ENCODE measurements around the gene CCDC102A. TPM values are rescaled to one million over a fixed set of nuclear protein-coding genes. Genes with fewer than 3 reads are reported as not detected.
A peak's percentile ranks its signal among the peaks of the same experiment; 100 is the strongest.

CCDC102A gene
- total RNA-seq, 2 donors from 2014 or later, result 22.5 to 26.8 TPM

GRCh38 chr16:57478396-57479204 is 57.8 kb downstream of the CCDC102A start:
- TF ChIP-seq CTCF (IDR thresholded peaks at IDR 0.05) (no peak), POLR2AphosphoS5 (IDR thresholded peaks at IDR 0.05) (no peak), POLR2A (IDR thresholded peaks at IDR 0.05) (no peak)
- no peaks in the 10 kb centered on the region for H3K27me3 ChIP-seq (replicated peaks; ENCODE audit: insufficient read depth)
- WGBS, result 52% methylated on average over 15 of the region's 15 CpGs
- intact Hi-C loops (cut with DNase I), result loop anchor here (5.0 kb wide), 1 partner anchor 39 kb away; no protein-coding TSS in a partner anchor
- no peaks in the 10 kb centered on the region for H3K36me3 ChIP-seq
- no peak for DNase-seq (ENCODE audit: low spot score)
- no peak overlapping the region for H3K27ac ChIP-seq
- no peaks in the 10 kb centered on the region for H3K4me1 ChIP-seq (replicated peaks)
- H3K9me3 ChIP-seq, result no peaks in the 10 kb centered on the region
- peak overlapping the region; percentile 4 to 18 for H3K4me3 ChIP-seq

- intact Hi-C loops (cut with DNase I), result loop anchor here (5.0 kb wide), 1 partner anchor 40 kb away; no protein-coding TSS in a partner anchor
- Histone ChIP-seq H3K4me1 (replicated peaks) (no peaks in the 10 kb centered on the region), H3K4me3 (no peak overlapping the region), H3K9me3 (no peaks in the 10 kb centered on the region), H3K27ac (no peak overlapping the region), H3K36me3 (no peaks in the 10 kb centered on the region), H3K27me3 (replicated peaks; ENCODE audit: insufficient read depth) (no peaks in the 10 kb centered on the region)
- WGBS, result 67% methylated on average over 9 of the region's 9 CpGs
- DNase-seq (ENCODE audit: low spot score), result no peak
- TF ChIP-seq POLR2A (IDR thresholded peaks at IDR 0.05), result no peak
These were observed 58.7 kb downstream of the CCDC102A start for GRCh38 chr16:57477531-57478202.

- H3K4me1 ChIP-seq (replicated peaks), result no peaks in the 10 kb centered on the region
- intact Hi-C loops (cut with DNase I), result loop anchor here (5.0 kb wide), 1 partner anchor 41 kb away; no protein-coding TSS in a partner anchor
- H3K9me3 ChIP-seq, result no peaks in the 10 kb centered on the region
- no peak for DNase-seq (ENCODE audit: low spot score)
- no peak for TF ChIP-seq POLR2A (IDR thresholded peaks at IDR 0.05)
- no peak for TF ChIP-seq CTCF (IDR thresholded peaks at IDR 0.05)
- TF ChIP-seq POLR2AphosphoS5 (IDR thresholded peaks at IDR 0.05), result no peak
- no peaks in the 10 kb centered on the region for H3K27me3 ChIP-seq (replicated peaks; ENCODE audit: insufficient read depth)
- 76% methylated on average over 6 of the region's 6 CpGs for WGBS
- no peak overlapping the region for H3K4me3 ChIP-seq
- peaks cover 0 to 8% of the 10 kb centered on the region in 2 donors for H3K36me3 ChIP-seq
- no peak overlapping the region for H3K27ac ChIP-seq
These were observed 59.6 kb downstream of the CCDC102A start for GRCh38 chr16:57476546-57477410.

GRCh38 chr16:57475711-57476339 is 60.5 kb downstream of the CCDC102A start:
- H3K9me3 ChIP-seq, result no peaks in the 10 kb centered on the region
- peak in 2 of 4 experiments; percentile 22 to 35 for TF ChIP-seq CTCF (IDR thresholded peaks at IDR 0.05)
- no peak for TF ChIP-seq POLR2A (IDR thresholded peaks at IDR 0.05)
- DNase-seq (ENCODE audit: low spot score), result no peak
- H3K4me1 ChIP-seq (replicated peaks), result no peaks in the 10 kb centered on the region
- WGBS, result 27% methylated on average over 12 of the region's 12 CpGs
- H3K36me3 ChIP-seq, result peaks cover 0 to 8% of the 10 kb centered on the region in 2 donors
- no peaks in the 10 kb centered on the region for H3K27me3 ChIP-seq (replicated peaks; ENCODE audit: insufficient read depth)
- intact Hi-C loops (cut with DNase I), result loop anchor here (5.0 kb wide), 1 partner anchor 41 kb away; no protein-coding TSS in a partner anchor
- no peak overlapping the region for H3K27ac ChIP-seq
- no peak overlapping the region for H3K4me3 ChIP-seq
